Measurements from ENCODE around the gene VSIG10L.
A peak's percentile ranks its signal among the peaks of the same experiment; 100 is the strongest.

GRCh38 chr19:51368366-51369282 lies 26.7 kb upstream of the VSIG10L start, which contains the start of gene CLDND2:
- TF ChIP-seq MAX (IDR thresholded peaks at IDR 0.05) (no peak), POLR2A (IDR thresholded peaks at IDR 0.05; ENCODE audit: borderline replicate concordance, extremely low read depth, insufficient read depth, insufficient read length) (no peak), CEBPB (IDR thresholded peaks at IDR 0.05; ENCODE audit: low read depth) (no peak), POLR2AphosphoS5 (IDR thresholded peaks at IDR 0.05; ENCODE audit: low read depth, low read length) (no peak), ZFX (IDR thresholded peaks at IDR 0.05) (peak; percentile 38; the same call in 1 of the 2 replicates)
- TF ChIP-seq, protein P1, sequence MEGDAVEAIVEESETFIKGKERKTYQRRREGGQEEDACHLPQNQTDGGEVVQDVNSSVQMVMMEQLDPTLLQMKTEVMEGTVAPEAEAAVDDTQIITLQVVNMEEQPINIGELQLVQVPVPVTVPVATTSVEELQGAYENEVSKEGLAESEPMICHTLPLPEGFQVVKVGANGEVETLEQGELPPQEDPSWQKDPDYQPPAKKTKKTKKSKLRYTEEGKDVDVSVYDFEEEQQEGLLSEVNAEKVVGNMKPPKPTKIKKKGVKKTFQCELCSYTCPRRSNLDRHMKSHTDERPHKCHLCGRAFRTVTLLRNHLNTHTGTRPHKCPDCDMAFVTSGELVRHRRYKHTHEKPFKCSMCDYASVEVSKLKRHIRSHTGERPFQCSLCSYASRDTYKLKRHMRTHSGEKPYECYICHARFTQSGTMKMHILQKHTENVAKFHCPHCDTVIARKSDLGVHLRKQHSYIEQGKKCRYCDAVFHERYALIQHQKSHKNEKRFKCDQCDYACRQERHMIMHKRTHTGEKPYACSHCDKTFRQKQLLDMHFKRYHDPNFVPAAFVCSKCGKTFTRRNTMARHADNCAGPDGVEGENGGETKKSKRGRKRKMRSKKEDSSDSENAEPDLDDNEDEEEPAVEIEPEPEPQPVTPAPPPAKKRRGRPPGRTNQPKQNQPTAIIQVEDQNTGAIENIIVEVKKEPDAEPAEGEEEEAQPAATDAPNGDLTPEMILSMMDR (IDR thresholded peaks at IDR 0.05 in 2 of 3, conservative IDR thresholded peaks at IDR 0.05 in 1 of 3; ENCODE audit: borderline replicate concordance in 1 of 3, insufficient read depth in 1 of 3, low read depth in 2 of 3, low read length in 2 of 3): no peak
- TF ChIP-seq, protein P2, sequence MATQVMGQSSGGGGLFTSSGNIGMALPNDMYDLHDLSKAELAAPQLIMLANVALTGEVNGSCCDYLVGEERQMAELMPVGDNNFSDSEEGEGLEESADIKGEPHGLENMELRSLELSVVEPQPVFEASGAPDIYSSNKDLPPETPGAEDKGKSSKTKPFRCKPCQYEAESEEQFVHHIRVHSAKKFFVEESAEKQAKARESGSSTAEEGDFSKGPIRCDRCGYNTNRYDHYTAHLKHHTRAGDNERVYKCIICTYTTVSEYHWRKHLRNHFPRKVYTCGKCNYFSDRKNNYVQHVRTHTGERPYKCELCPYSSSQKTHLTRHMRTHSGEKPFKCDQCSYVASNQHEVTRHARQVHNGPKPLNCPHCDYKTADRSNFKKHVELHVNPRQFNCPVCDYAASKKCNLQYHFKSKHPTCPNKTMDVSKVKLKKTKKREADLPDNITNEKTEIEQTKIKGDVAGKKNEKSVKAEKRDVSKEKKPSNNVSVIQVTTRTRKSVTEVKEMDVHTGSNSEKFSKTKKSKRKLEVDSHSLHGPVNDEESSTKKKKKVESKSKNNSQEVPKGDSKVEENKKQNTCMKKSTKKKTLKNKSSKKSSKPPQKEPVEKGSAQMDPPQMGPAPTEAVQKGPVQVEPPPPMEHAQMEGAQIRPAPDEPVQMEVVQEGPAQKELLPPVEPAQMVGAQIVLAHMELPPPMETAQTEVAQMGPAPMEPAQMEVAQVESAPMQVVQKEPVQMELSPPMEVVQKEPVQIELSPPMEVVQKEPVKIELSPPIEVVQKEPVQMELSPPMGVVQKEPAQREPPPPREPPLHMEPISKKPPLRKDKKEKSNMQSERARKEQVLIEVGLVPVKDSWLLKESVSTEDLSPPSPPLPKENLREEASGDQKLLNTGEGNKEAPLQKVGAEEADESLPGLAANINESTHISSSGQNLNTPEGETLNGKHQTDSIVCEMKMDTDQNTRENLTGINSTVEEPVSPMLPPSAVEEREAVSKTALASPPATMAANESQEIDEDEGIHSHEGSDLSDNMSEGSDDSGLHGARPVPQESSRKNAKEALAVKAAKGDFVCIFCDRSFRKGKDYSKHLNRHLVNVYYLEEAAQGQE (IDR thresholded peaks at IDR 0.05; ENCODE audit: low read depth): no peak

Measured in HCT116 (cell line).